CD1c-positive myeloid dendritic cell (primary cell): ENCODE results near the gene PSMG3.
"Not testable (repeated sequence)": the region's sequence is repeated elsewhere in the genome, so short reads cannot be mapped to it uniquely, and the experiment has no call there.

ENCODE experiments used
- DNase-seq: peaks from one replicate; pipeline ENCODE4 v3.0.0-alpha.2; 2016; ENCODE audit errors: extremely low spot score

Gene PSMG3

DNA sequence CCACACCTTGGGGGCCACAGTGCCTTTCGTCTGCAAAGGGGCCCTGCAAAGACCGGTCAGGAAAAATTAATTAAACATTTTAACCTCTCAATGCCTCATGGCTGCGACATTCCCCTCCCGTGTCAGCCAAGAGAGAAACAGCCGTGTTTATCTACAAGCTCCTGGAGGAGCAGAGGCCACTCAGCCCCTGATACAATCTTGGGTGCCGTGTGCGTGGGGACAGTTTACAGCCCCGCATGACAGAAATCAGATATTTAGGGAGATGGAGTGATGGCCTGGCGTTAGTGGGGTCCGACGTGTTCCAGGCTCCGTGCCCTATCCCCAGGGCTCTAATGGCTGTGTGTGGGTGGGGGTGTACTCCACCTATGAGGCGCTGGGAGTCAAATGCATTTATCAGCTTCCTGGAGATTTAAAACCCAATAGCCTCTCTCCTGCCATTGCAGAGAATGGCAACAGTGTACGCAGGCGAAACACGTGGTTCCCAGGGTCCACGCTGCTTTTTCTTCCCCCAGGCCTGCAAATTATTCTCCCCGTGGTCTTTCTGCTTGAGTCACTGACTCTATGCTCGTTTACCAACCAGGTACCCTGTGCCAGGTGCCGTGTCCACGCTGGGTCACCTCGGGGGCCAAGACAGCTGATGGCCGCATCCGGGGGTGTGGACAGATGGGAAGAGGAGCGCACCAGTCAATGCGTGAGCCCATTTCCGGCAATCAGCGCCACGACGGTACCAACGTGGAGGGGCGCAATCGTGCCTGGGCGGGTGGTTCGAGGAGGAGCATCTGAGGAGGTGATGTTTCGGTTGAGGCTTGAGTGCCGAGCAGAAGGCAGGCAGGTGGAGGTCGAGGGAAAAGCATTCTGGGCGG is 26.6 kb upstream of the PSMG3 start:
- no peak for DNase-seq

- DNase-seq: no peak
These were observed 25.8 kb upstream of the PSMG3 start for GRCh38 chr7:1595636-1596035.

- DNase-seq: no peak
These were observed 25.2 kb upstream of the PSMG3 start for GRCh38 chr7:1595027-1595426.

GRCh38 chr7:1593904-1594421 is 24.1 kb upstream of the PSMG3 start:
- DNase-seq: no peak

DNA sequence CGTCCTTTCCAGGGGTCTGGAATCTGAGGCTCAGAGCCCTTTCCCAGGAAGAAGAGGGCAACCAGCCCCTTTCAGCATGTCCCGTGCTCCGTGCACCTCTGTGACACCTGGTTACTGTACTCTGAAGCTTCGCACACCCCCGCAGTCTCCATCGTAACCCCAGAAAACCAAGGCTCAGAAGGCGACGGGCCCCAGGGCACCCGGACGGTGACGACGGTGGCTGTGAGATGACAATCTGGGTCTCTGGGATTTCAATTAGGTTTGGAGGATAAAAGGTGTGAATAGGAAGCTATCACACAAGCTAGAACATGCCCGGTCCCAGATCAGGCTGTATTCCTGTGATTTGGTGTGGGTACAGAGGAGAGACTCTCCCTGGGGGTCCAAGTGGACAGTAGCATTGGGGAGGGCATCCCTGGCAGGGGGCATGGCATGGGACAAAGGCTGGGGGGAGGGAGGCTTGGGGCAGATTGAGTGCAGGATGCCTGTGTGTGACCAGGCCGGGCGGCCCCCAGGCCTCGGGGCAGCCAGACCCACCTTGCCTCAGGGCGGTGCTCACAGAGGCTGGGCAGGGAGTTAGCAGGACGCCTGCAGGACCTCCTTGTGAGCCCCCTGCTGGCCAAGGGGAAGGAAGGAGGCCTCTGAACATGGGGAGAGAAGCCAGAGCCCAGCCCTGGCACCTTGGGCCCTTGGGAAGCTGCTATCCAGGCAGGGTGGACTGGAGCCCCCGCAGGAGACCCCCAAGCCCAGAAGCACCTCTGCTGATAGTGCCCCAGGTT is 23.4 kb upstream of the PSMG3 start:
- DNase-seq: peak; percentile 12

DNA sequence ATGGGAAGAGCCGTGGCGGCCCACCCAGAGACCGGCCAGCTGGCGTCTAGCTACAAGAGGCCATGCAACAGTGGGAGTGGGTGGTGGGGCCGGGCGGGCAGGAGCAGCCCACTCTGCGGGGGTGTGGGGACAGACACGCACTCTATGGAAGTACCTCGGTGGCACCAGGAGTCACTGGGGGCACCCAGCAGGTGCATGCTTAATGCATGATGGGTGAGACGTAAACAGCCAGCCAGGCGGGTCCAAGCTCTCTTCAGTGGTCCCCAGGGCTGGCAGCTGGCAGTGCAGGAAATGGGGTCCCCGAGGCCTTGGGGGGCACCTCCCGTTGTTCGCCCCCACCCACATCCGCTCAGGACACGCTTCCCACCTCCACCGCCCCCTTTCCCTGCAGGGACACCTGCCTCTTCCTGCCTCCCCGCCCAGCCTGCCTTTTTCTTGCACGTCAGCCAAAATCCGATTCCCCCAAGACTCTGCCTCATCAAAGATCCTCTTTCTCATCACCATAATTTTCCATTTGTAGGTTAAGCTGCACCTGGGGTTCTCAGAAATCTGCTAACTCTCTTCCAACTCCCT is 22.6 kb upstream of the PSMG3 start:
- DNase-seq: no peak

DNA sequence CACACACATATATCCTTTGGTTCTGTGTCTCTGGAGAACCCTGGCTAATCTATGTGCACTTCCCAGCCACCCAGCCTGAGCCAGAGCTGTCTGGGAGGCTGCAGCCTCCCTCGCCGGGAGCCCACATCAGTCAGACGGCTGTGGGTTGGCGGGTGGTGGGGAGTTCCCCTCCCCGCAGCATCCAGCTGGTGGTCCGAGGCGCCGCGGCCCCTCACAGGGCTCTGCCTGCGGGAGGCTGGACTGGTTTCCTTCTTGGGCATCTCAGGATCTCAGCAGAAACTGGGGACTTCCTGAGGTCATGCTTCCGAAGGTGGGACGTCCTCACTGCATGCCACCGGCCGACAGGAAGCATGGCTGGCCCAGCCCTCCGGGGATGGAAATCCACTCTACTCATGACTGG is 22.0 kb upstream of the PSMG3 start:
- DNase-seq: no peak

GRCh38 chr7:1591396-1591795 is 21.6 kb upstream of the PSMG3 start:
- no peak for DNase-seq

- no peak for DNase-seq
These were observed 21.1 kb upstream of the PSMG3 start for GRCh38 chr7:1590887-1591286.

DNA sequence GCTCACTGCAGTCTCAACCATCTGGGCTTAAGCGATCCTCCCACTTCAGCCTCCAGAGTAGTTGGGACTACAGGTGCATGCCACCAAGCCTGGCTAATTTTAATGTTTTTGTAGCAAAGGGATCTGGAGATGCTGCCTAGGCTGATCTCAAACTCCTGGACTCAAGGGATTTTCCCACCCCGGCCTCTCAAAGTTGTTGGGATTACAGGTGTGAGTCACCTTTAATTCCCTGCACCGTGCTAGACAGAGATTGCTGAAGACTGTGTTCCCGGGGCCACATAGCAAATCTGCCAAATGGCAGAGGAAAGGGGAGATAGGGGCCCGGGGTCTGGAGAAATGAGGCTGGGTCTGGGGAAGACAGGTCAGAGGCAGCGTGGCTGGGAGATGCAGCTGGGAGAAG is 20.6 kb upstream of the PSMG3 start:
- no peak for DNase-seq

GRCh38 chr7:1588978-1589377 is 19.1 kb upstream of the PSMG3 start:
- DNase-seq: no peak

DNA sequence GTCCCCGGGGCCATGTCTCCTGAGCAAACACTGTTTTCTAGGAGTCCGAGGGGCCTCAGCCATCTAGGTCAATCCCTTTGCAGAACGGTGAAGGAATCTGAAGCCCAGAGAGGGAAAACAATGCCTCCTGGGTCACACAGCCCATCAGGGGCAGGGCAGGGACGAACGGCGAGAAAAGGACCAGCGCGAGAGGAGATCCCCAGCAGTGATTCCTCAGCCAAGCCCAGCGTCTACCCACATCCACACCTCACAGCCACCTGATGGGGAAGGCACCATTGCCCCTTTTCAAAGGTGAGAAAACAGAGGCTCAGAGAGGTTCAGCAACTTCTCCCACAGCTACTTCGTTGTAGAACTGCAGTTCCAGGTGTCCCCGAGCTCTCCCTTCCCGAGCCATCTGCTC is 17.9 kb upstream of the PSMG3 start:
- DNase-seq: no peak

DNA sequence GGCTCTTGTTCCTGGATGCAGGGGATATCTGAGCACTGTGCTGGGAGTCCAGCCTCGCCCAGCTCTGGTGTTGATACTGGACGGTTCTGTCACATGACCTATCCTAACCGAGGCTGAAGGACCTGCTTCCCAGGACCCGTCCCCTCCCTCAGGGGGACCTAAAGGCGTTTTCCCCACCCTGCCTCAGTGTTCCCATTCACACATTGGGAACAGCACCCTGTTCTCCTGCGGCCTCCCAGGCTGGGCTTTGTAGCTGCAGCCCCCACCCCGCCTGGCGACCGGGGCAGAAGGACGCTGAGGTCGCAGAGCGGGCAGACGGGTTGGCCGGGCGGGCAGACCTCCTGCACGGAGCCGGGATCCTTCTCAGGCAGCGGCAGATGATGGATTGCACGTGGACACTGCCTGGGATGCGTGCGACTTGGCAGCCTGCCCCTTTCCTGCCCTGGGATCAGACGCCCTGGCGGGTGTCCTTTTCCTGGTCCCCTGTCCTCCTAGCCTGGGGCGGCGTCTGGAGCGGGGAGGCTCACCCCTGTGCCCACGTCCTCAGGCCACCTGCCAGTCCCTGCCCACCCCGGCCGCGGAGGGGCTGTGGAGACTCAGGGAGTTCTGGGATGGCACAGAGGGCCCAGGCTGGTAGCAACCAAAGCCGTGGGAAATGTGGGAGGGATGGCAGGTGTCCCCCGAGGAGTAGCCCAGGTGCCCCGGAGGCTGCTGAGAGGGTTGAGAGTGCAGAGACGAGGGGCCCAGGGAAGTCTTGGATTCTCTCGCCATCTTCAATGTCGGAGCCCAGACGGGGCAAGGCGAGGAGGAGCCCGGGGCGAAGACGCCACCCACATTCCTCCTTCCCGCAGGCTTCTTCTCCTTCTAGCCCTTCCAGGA is 17.2 kb upstream of the PSMG3 start:
- no peak for DNase-seq

DNA sequence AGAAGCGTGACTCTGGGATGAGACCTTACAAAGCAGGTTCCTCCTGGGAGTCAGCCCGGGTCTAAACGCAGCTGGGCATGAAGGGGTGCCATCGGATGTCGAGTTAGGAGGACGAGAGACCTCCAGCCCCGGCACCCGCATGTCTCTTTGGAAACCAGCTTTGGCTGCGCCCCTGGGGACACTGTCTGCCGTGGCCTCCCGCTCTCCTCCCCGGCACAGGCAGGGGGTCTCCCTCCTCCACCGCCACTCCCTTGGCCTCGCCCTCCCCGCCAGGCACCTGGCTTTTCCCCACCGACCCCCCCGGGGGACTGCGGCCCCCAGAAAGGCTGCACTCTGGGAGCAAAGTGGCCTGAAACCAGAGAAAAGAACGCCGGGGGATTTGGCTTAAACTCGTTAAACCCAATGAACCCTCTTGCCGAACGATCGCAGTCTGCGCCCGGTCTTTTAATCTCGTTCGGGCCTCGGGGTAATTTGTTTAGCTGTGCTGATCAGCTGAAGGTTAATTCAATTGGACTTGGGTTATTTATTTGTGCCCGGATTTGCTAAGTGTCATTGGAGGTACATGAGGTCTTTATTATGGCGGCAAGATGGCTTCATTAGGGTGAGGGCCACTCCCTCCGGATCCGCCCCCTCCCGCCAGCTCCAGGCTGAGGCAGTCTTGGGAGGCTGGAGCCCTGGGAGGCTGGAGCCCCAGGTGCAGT is 16.4 kb upstream of the PSMG3 start:
- no peak for DNase-seq

DNA sequence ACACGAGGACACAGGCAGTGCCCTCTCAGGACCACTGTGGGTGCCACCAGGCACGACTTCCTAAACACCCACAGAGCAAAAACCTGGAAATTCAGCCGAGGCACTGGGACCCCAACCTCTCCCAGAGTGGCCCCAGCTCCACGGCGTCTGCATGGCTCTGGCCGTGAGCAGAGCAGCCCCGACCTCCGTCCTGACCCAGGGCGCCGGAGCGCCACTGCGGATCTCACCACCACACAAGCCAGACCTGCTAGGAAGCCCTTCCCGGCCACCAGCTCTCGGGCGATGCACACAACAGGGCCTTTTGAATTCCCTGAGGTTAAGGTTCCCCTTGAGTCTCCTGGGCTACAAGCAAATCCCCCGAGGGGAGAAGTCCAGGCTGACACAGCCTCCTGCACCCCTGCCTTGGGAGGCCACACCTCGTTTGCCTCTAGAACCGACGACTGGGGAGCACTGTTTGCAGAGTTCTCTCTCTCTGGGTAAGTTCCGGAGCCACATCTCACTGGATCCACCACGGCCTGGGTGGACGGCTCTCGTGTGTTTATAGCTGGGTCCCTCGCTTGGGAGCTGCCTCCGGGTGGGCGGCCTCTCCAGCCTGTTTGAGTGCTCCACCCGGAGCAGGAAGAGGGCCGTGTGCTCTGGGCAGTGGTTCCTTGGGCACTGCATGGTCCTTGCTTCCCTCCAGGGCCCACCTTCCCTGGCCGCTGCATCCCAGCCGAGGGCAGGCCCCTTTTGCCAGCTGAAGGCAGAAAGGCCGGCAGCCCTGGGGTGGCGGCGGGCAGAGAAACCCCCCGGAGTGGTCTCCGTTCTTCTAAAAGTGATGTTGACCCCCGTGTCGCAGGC is 15.5 kb upstream of the PSMG3 start:
- no peak for DNase-seq

GRCh38 chr7:1584700-1585099 is 14.9 kb upstream of the PSMG3 start:
- no peak for DNase-seq

DNA sequence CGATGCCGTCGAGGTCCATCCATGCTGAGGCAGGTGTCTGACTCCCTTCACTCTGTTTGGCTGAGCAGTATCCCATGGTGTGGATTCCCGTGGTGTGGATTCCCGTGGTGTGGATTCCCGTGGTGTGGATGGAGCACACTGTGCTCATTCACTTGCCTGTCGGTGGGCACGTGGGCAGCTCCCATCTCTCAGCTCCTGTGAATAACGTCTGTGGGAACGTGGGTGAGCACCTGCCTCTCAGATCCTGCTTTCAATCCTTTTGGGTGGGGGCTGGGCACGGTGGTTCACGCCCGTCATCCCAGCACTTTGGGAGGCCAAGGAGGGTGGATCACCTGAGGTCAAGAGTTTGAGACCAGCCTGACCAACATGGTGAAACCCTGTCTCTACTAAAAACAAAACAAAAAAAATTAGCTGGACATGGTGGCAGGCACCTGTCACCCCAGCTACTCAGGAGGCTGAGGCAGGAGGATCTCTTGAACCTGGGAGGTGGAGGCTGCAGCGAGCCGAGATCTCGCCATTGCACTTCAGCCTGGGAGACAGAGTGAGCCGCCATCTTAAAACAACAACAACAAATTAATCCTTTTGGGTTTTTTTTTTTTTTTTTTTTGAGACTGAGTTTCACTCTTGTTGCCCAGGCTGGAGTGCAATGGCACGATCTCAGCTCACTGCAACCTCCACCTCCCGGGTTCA is 13.6 kb upstream of the PSMG3 start:
- DNase-seq: not testable (repeated sequence)

GRCh38 chr7:1580422-1581030 is 10.7 kb upstream of the PSMG3 start:
- no peak for DNase-seq
